Renal cortex interstitium (tissue), 3 donors: Measurements from ENCODE around the gene PLD6. TPM values are rescaled to one million over a fixed set of nuclear protein-coding genes. Genes with fewer than 3 reads are reported as not detected.

Experiments used
- polyA plus RNA-seq, 3 donors: library from polyadenylated mRNA; unstranded; fragments of 120-200 nt; gene quantifications; one replicate each; pipeline ENCODE4 v1.2.1, GENCODE V29; 2013; ENCODE audit not compliant: insufficient read length in 3 of 3

PLD6 gene
- polyA plus RNA-seq, 3 donors = 3.4 to 5.2 (median 4.0) TPM

Other genes with a start within 250 kb of the PLD6 start
- not detected for gene TNFRSF13B, start 234.2 kb downstream of the PLD6 start, polyA plus RNA-seq
- 100 to 1,000 TPM; 150 to 177 (median 174) TPM for gene MPRIP, start 163.9 kb downstream of the PLD6 start, polyA plus RNA-seq
- gene FLCN, start 30.8 kb upstream of the PLD6 start, polyA plus RNA-seq = 10 to 100 TPM; 27.1 to 41.8 (median 29.7) TPM
- gene COPS3, start 74.9 kb upstream of the PLD6 start, polyA plus RNA-seq = 10 to 100 TPM; 65.5 to 89.7 (median 79.3) TPM
- gene NT5M, start 97.0 kb upstream of the PLD6 start, polyA plus RNA-seq = 1 to 10 TPM; 4.0 to 6.6 (median 6.5) TPM